T-cell (primary cell): ENCODE measurements around the gene CDH4. TPM values are rescaled to one million over a fixed set of nuclear protein-coding genes. Genes with fewer than 3 reads are reported as not detected.

ENCODE experiments used
- ATAC-seq, 4 experiments: fragments of 200-7000 bp in 3 of 4; fragments of 150-1000 bp in 1 of 4; cut with Tn5 transposase; replicated peaks in 1 of 4; 1 replicate in 3 of 4; 2 replicates in 1 of 4; pipeline ENCODE4 v1.10.0; 2021; ENCODE audit warnings: moderate library complexity in 3 of 4, mild to moderate bottlenecking in 2 of 4, moderate number of reproducible peaks in 1 of 4
- CTCF ChIA-PET, 2 donors: fragments of 300-600 bp; sonication (Branson Sonifier 250); formaldehyde crosslinking; loops; one replicate each; lab custom pipeline; 2022; ENCODE audit warnings: antibody characterized with exemption in 2 of 2; lab: Charles Lee
- POLR2A ChIA-PET, 2 donors: fragments of 300-600 bp; sonication (Branson Sonifier 250); formaldehyde crosslinking; loops; one replicate each; lab custom pipeline; 2022; ENCODE audit warnings: antibody characterized with exemption in 2 of 2; lab: Charles Lee
- DNase-seq, 35 experiments: peaks; one replicate each; pipeline versions ENCODE4 v3.0.0 to v3.0.0-alpha.2; 2013 to 2023
- H3K27ac ChIP-seq: one replicate; pipeline ENCODE4 v1.5.1; 2013; ENCODE audit warnings: low read length
- H3K27me3 ChIP-seq, 2 experiments: replicated peaks in 1 of 2; 1 replicate in 1 of 2; 2 replicates in 1 of 2; pipeline versions ENCODE4 v1.6.1 to v1.7.0; 2013; ENCODE audit warnings: low read length in 1 of 2, mixed read lengths in 1 of 2; ENCODE audit not compliant: control insufficient read depth in 2 of 2, insufficient read depth in 2 of 2; ENCODE audit errors: extremely low read depth in 1 of 2
- H3K36me3 ChIP-seq, 2 donors: 1 replicate in 1 of 2; 2 replicates in 1 of 2; pipeline versions ENCODE4 v1.6.1 to v1.7.0; 2013; ENCODE audit warnings: low read length in 1 of 2; ENCODE audit not compliant: control insufficient read depth in 2 of 2, insufficient read depth in 1 of 2; ENCODE audit errors: extremely low read depth in 1 of 2
- H3K4me1 ChIP-seq, 2 experiments: 1 replicate in 1 of 2; 2 replicates in 1 of 2; pipeline versions ENCODE4 v1.6.1 to v1.7.0; 2013; ENCODE audit warnings: low read length in 2 of 2, mixed read lengths in 1 of 2; ENCODE audit not compliant: insufficient read depth in 2 of 2, control insufficient read depth in 1 of 2; ENCODE audit errors: extremely low read depth in 1 of 2
- H3K4me3 ChIP-seq, 2 donors: 1 replicate in 1 of 2; 2 replicates in 1 of 2; pipeline versions ENCODE4 v1.5.1 to v1.7.0; 2013; ENCODE audit warnings: mild to moderate bottlenecking in 2 of 2, low read length in 1 of 2, moderate library complexity in 1 of 2; ENCODE audit not compliant: control insufficient read depth in 1 of 2; ENCODE audit errors: extremely low read depth in 1 of 2
- H3K9me3 ChIP-seq: 2 replicates; pipeline ENCODE4 v1.7.0; 2013
- H3K27ac Mint-ChIP-seq, 2 donors: one replicate each; pipeline ENCODE4 v1.8.0; 2020 to 2021; ENCODE audit warnings: mild to moderate bottlenecking in 2 of 2, mixed read lengths in 2 of 2
- H3K27me3 Mint-ChIP-seq, 2 donors: one replicate each; pipeline ENCODE4 v1.8.0; 2021 to 2022; ENCODE audit warnings: mixed read lengths in 2 of 2
- H3K36me3 Mint-ChIP-seq: one replicate; pipeline ENCODE4 v1.8.0; 2021; ENCODE audit warnings: mixed read lengths
- H3K4me1 Mint-ChIP-seq, 3 donors: one replicate each; pipeline ENCODE4 v1.8.0; 2020 to 2022; ENCODE audit warnings: mixed read lengths in 3 of 3, mild to moderate bottlenecking in 1 of 3
- H3K4me3 Mint-ChIP-seq, 3 donors: one replicate each; pipeline ENCODE4 v1.8.0; 2020 to 2022; ENCODE audit warnings: mild to moderate bottlenecking in 3 of 3, mixed read lengths in 3 of 3, moderate library complexity in 3 of 3
- H3K9me3 Mint-ChIP-seq, 3 donors: one replicate each; pipeline ENCODE4 v1.8.0; 2020 to 2022; ENCODE audit warnings: mixed read lengths in 3 of 3
- WGBS: methylation state at CpG from one replicate; pipeline ENCODE4 v1.1.5; 2013; ENCODE audit warnings: missing lambda C conversion rate; ENCODE audit not compliant: insufficient coverage; 5-methylcytosine and 5-hydroxymethylcytosine counted together
- total RNA-seq, 35 experiments: library from RNA in 6 of 35; stranded (reverse) in 6 of 35; fragments of 120-200 nt in 1 of 35; gene quantifications; one replicate each; pipeline versions ENCODE4 v1.2.1 to v1.2.4 and lab custom pipeline; 2013 to 2026

The CDH4 gene
- total RNA-seq, 5 donors from 2014 or later (not counting 1 experiment from before 2014, with no cell fraction given) = 0.06 to 0.64 (median 0.14) TPM

DNA sequence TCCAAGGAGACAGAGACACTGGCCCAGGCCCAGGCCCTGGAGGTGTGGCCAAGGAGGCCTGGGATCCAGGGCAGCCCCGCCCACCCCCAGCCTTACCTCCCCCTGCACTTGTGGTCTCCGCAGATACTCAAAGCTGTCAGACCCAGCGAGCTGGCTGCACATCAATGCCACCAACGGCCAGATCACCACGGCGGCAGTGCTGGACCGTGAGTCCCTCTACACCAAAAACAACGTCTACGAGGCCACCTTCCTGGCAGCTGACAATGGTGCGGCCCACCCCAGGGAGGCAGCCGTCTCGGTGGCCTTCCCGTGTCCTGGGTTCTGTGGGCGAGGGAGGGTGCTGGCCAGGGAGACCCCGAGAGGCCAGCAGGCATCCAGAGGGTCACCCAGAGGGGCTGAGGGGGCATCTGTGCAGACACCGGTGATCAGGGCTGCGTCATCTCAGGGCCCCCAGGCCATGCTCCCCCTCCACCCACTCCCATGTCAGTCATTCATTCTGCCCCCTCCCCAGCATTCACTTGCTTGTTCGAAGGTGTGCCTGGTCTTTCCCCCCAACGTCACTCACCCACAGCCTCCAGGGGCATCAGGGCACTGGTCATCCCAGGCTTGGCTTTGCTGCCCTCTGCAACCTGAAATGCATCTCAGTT lies 672.3 kb downstream of the CDH4 start:
- ATAC-seq = no peak
- Mint-ChIP-seq H3K36me3 (no peaks in the 10 kb centered on the region), H3K4me3 (no peak overlapping the region), H3K27me3 (no peaks in the 10 kb centered on the region), H3K4me1 (no peaks in the 10 kb centered on the region), H3K9me3 (no peaks in the 10 kb centered on the region), H3K27ac (no peak overlapping the region)
- Histone ChIP-seq H3K36me3 (no peaks in the 10 kb centered on the region), H3K4me1 (no peaks in the 10 kb centered on the region), H3K27me3 (peaks cover 0 to 16% of the 10 kb centered on the region in 2 experiments), H3K27ac (no peak overlapping the region), H3K4me3 (no peak overlapping the region), H3K9me3 (no peaks in the 10 kb centered on the region)
- ChIA-PET POLR2A (no interaction called here), CTCF (no interaction called here)
- DNase-seq = no peak
- 91% methylated on average over 14 of the region's 19 CpGs for WGBS

DNA sequence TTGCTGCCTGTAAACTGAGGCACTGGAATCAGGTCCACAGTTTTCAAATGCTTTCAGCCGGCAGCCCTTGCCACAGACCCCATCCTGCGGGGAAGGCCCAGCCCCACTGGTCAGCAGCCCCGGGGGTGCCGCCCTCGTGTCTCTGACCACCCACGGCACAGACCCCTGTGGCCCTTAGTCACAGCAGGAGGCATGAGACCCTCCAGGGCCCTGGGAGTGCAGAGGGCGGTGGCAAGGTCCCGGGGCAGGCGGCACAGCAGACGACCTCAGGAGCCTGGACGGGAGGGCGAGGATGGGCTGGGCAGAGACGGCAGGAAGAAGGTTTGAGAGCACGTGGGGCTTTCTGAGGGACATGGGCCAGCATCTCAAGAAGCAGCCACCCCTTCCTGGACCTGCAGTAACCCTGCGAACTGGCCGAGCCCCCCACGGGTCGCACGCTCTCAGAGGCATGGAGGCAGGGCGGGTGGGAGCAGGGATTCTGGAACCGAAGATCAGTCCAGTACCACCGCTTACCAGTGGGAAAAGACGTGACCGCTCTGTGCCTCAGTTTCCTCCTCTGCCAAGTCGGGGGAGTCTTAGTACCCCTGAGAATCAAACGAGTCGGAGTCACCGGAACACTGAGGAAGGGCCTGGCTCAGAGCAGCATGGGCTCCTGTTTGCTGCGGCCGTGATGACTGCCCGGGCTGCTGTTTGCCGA lies 672.9 kb downstream of the CDH4 start:
- Mint-ChIP-seq H3K9me3 (no peaks in the 10 kb centered on the region), H3K4me3 (no peak overlapping the region), H3K4me1 (no peaks in the 10 kb centered on the region), H3K27ac (no peak overlapping the region), H3K36me3 (no peaks in the 10 kb centered on the region), H3K27me3 (no peaks in the 10 kb centered on the region)
- ATAC-seq (no peak), DNase-seq (no peak)
- H3K27me3 ChIP-seq = peaks cover 0 to 16% of the 10 kb centered on the region in 2 experiments
- H3K36me3 ChIP-seq = no peaks in the 10 kb centered on the region
- POLR2A ChIA-PET = no interaction called here
- 85% methylated on average over 31 of the region's 32 CpGs for WGBS
- no peaks in the 10 kb centered on the region for H3K4me1 ChIP-seq
- no peak overlapping the region for H3K27ac ChIP-seq
- H3K9me3 ChIP-seq = no peaks in the 10 kb centered on the region
- no peak overlapping the region for H3K4me3 ChIP-seq
- CTCF ChIA-PET = no interaction called here

DNA sequence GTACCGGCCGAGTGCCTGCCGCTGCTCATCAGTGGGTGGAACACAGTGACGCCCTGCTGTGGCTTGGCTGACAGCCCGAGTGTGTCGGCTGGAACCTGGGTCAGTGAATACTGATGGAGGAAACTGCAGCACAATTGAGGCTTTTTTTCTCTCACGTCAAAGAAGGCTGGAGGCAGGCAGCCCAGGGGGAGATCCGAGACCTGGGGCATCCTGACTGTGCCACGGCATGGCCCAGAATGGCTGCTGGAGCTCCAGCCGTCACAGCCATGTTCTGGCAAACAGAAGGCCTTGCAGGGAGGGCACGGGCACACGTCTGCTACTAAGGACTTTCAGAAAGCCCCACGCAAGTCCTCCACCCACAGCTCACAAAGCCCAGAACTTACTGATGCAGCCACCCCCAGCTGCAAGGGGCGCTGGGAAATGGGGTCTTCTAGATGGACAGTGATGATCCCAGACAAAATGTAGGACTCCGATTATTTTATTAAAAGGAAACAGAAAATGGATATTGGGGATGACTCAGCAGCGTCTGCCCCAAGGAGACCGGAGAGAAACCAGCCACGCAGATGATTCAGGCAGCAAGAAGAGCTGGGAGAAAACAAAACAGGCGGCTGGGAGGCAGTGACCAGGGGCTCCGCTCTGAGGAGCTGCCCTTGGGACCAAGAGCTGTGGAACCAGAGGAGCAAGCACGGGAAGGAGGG lies 673.6 kb downstream of the CDH4 start:
- WGBS = 79% methylated on average over 17 of the region's 21 CpGs
- Histone ChIP-seq H3K27me3 (peaks cover 0 to 19% of the 10 kb centered on the region in 2 experiments), H3K27ac (no peak overlapping the region), H3K4me1 (no peaks in the 10 kb centered on the region), H3K9me3 (no peaks in the 10 kb centered on the region), H3K4me3 (no peak overlapping the region), H3K36me3 (no peaks in the 10 kb centered on the region)
- no peak overlapping the region for H3K27ac Mint-ChIP-seq
- DNase-seq = no peak
- no peaks in the 10 kb centered on the region for H3K27me3 Mint-ChIP-seq
- ChIA-PET POLR2A (no interaction called here), CTCF (no interaction called here)
- H3K4me1 Mint-ChIP-seq = no peaks in the 10 kb centered on the region
- ATAC-seq = no peak
- no peaks in the 10 kb centered on the region for H3K9me3 Mint-ChIP-seq
- H3K4me3 Mint-ChIP-seq = no peak overlapping the region
- H3K36me3 Mint-ChIP-seq = no peaks in the 10 kb centered on the region

DNA sequence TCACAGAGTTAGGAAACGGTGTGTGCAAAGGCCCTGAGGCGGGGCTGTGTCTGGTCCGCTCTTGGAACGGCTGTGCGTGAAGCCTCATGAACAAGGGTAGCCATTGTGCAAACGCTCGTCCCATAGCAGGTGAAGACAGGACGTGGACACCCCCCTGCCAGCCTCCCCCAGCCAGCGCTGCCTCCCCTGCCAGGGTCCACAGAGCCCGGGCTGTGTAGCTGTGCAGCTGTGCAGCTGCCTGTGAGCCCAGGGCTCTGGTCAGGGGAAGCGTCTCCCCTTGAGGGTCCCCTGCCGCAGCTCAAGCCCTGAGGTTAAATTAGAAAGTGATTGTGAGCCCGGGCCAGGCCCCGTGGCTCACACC lies 674.2 kb downstream of the CDH4 start:
- DNase-seq (no peak), ATAC-seq (no peak)
- H3K4me1 Mint-ChIP-seq = no peaks in the 10 kb centered on the region
- Histone ChIP-seq H3K36me3 (no peaks in the 10 kb centered on the region), H3K27ac (no peak overlapping the region), H3K4me3 (no peak overlapping the region), H3K27me3 (peaks cover 0 to 22% of the 10 kb centered on the region in 2 experiments), H3K9me3 (no peaks in the 10 kb centered on the region), H3K4me1 (no peaks in the 10 kb centered on the region)
- no peak overlapping the region for H3K27ac Mint-ChIP-seq
- H3K27me3 Mint-ChIP-seq = no peaks in the 10 kb centered on the region
- CTCF ChIA-PET = no interaction called here
- no peaks in the 10 kb centered on the region for H3K36me3 Mint-ChIP-seq
- H3K9me3 Mint-ChIP-seq = no peaks in the 10 kb centered on the region
- POLR2A ChIA-PET = no interaction called here
- no peak overlapping the region for H3K4me3 Mint-ChIP-seq
- WGBS = 84% methylated on average over 13 of the region's 14 CpGs

DNA sequence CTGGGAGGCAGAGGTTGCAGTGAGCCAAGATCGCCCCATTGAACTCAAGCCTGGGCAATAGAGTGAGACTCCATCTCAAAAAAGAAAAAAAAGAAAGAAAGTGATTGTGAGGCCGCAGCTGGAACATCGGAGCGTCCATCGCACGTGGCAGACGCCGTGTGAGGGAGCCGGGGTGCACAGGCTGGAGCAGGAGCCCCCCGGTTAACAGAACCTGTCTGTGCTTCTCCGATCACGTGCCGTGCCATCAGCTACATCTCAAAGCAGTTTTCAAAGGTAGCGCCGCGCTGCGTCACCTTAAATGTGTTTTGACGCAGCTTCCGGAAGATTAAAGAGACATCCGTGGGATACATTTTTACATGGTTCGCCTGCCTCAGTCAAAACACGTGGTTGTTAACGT lies 674.7 kb downstream of the CDH4 start:
- no peaks in the 10 kb centered on the region for H3K4me1 Mint-ChIP-seq
- ChIA-PET CTCF (no interaction called here), POLR2A (no interaction called here)
- no peak for ATAC-seq
- no peak overlapping the region for H3K27ac Mint-ChIP-seq
- H3K9me3 ChIP-seq = no peaks in the 10 kb centered on the region
- H3K9me3 Mint-ChIP-seq = no peaks in the 10 kb centered on the region
- H3K36me3 ChIP-seq = no peaks in the 10 kb centered on the region
- H3K27ac ChIP-seq = no peak overlapping the region
- H3K27me3 Mint-ChIP-seq = no peaks in the 10 kb centered on the region
- H3K4me3 Mint-ChIP-seq = no peak overlapping the region
- H3K4me3 ChIP-seq = no peak overlapping the region
- DNase-seq = no peak
- no peaks in the 10 kb centered on the region for H3K36me3 Mint-ChIP-seq
- WGBS = 96% methylated on average over 23 of the region's 23 CpGs
- peaks cover 0 to 24% of the 10 kb centered on the region in 2 experiments for H3K27me3 ChIP-seq
- no peaks in the 10 kb centered on the region for H3K4me1 ChIP-seq

DNA sequence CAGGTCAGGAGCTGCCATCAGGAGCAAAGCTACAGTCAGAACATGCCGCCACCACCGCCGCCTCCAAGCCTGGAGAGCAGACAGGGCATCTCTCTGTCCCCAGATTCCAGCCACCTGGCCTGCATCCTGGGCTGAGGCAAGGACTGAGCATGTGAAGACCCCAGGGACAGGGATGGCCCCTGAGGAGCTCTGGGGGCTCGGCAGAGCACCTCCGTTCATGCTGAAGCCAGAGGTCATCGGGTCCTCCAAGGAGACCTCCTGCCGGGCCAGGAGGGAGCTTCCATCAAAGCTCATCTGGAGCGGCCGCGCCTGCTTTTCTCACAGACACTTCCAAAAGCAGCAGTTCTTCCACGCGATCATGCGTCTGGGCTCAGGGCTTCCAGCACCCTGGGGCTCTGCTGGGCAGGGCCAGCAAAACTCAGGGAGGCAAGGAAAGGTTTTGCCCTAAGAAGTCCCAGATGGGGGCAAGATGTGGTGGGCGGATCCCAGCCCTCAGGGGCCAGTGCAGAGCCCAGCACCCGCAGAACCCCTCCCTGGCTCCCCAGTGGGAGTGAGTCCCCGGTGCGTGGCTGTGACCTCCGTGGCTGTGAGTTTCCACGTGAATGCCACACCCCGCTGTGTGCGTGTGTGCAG lies 675.2 kb downstream of the CDH4 start:
- no peaks in the 10 kb centered on the region for H3K9me3 Mint-ChIP-seq
- POLR2A ChIA-PET = no interaction called here
- H3K27ac Mint-ChIP-seq = no peak overlapping the region
- no peaks in the 10 kb centered on the region for H3K4me1 Mint-ChIP-seq
- ATAC-seq (no peak), DNase-seq (no peak)
- Histone ChIP-seq H3K27ac (no peak overlapping the region), H3K9me3 (no peaks in the 10 kb centered on the region), H3K27me3 (peaks cover 0 to 24% of the 10 kb centered on the region in 2 experiments), H3K36me3 (no peaks in the 10 kb centered on the region), H3K4me3 (no peak overlapping the region), H3K4me1 (no peaks in the 10 kb centered on the region)
- no peaks in the 10 kb centered on the region for H3K36me3 Mint-ChIP-seq
- H3K4me3 Mint-ChIP-seq = no peak overlapping the region
- 89% methylated on average over 18 of the region's 21 CpGs for WGBS
- H3K27me3 Mint-ChIP-seq = no peaks in the 10 kb centered on the region
- CTCF ChIA-PET = no interaction called here
